HepG2 (cell line): ENCODE results near the gene NEK11. TPM values are rescaled to one million over a fixed set of nuclear protein-coding genes. Genes with fewer than 3 reads are reported as not detected.

ENCODE experiments used
- ATAC-seq: fragments of 200-7000 bp; cut with Tn5 transposase; 3 replicates; pipeline ENCODE4 v1.9.1; 2020; ENCODE audit warnings: mild to moderate bottlenecking, moderate library complexity
- BruUV-seq: library from RNA; stranded (reverse); fragments of 400-500 nt; replicated peaks from 2 replicates; lab custom pipeline; 2021; lab: Mats Ljungman, UMichigan
- CTCF ChIA-PET: fragments of 300-600 bp; formaldehyde crosslinking; extraction: SDS; loops from one replicate; lab custom pipeline; 2021; ENCODE audit warnings: low total read pairs, inconsistent platforms, low intra/inter-chr PET ratio; lab: Yijun Ruan, JAX
- POLR2A ChIA-PET: fragments of 350-600 bp; sonication (Branson Sonifier 250); formaldehyde crosslinking; loops from one replicate; lab custom pipeline; 2020; ENCODE audit warnings: antibody characterized with exemption, inconsistent platforms; lab: Yijun Ruan, JAX
- DNase-seq: peaks from one replicate; pipeline ENCODE4 v3.0.0-alpha.2; 2015; ENCODE audit warnings: low spot score
- FAIRE-seq: peaks from 3 replicates; lab custom pipeline; 2011; peaks lifted over from hg19 to GRCh38; lab: Jason Lieb, UNC
- H2AFZ ChIP-seq: one replicate; pipeline ENCODE4 v1.6.1; 2011; ENCODE audit warnings: low read length, inconsistent platforms
- H3K27ac ChIP-seq: fragments of 300-600 bp; 3 replicates; pipeline ENCODE4 v1.8.0; 2011; ENCODE audit warnings: mixed run types, mild to moderate bottlenecking, mixed read lengths, low read length, inconsistent platforms; ENCODE audit not compliant: insufficient read depth; ENCODE audit errors: extremely low read length
- H3K27me3 ChIP-seq, 2 experiments: fragments of 200-600 bp in 1 of 2; 2 replicates in 1 of 2; 3 replicates in 1 of 2; pipeline versions ENCODE4 v1.6.0 to v1.8.0; 2011; ENCODE audit warnings: low read length in 2 of 2, mild to moderate bottlenecking in 2 of 2, moderate library complexity in 2 of 2, inconsistent platforms in 1 of 2; ENCODE audit not compliant: insufficient read depth in 2 of 2, control insufficient read depth in 1 of 2
- H3K36me3 ChIP-seq, 2 experiments: fragments of 200-600 bp in 1 of 2; replicated peaks in 1 of 2; 2 replicates in 1 of 2; 3 replicates in 1 of 2; pipeline versions ENCODE4 v1.5.1 to v1.8.0; 2011; ENCODE audit warnings: low read length in 2 of 2, inconsistent platforms in 1 of 2; ENCODE audit not compliant: insufficient read depth in 2 of 2, control insufficient read depth in 1 of 2
- H3K4me1 ChIP-seq: 2 replicates; pipeline ENCODE4 v1.5.1; 2012; ENCODE audit warnings: low read length, inconsistent platforms; ENCODE audit not compliant: insufficient read depth
- H3K4me2 ChIP-seq: 2 replicates; pipeline ENCODE4 v1.6.0; 2011; ENCODE audit warnings: low read depth, low read length, inconsistent platforms
- H3K4me3 ChIP-seq, 3 experiments: fragments of 200-600 bp in 1 of 3; sonication (generic), shearing (Covaris generic) in 1 of 3; replicated peaks in 1 of 3; 2 replicates each; pipeline ENCODE4 v1.5.1; 2011 to 2016; ENCODE audit warnings: low read length in 3 of 3, inconsistent platforms in 2 of 3, low read depth in 2 of 3, mild to moderate bottlenecking in 2 of 3, control low read depth in 1 of 3, mixed read lengths in 1 of 3; ENCODE audit not compliant: insufficient read depth in 1 of 3
- H3K79me2 ChIP-seq: one replicate; pipeline ENCODE4 v1.6.1; 2011; ENCODE audit warnings: low read length, inconsistent platforms; ENCODE audit not compliant: insufficient read depth
- H3K9ac ChIP-seq: 2 replicates; pipeline ENCODE4 v1.6.0; 2011; ENCODE audit warnings: mild to moderate bottlenecking, low read depth, low read length, inconsistent platforms; ENCODE audit not compliant: insufficient read depth
- H3K9me3 ChIP-seq: 2 replicates; pipeline ENCODE4 v1.5.1; 2012; ENCODE audit warnings: mild to moderate bottlenecking, low read length
- H4K20me1 ChIP-seq: 2 replicates; pipeline ENCODE4 v1.6.0; 2011; ENCODE audit warnings: inconsistent platforms, mild to moderate bottlenecking, low read length, moderate library complexity; ENCODE audit not compliant: insufficient read depth
- CCDC6 ChIP-seq: sonication (generic); formaldehyde crosslinking; IDR thresholded peaks from 2 replicates; pipeline ENCODE4 v1.8.1; 2022; ENCODE audit warnings: mild to moderate bottlenecking, missing genetic modification reagents, moderate library complexity
- KDM3A ChIP-seq: IDR thresholded peaks from 2 replicates; pipeline ENCODE4 v1.6.1; 2018; ENCODE audit warnings: low read depth, missing compliant biosample characterization
- MIXL1 ChIP-seq: IDR thresholded peaks from 2 replicates; pipeline ENCODE4 v1.6.1; 2016
- RBFOX2 ChIP-seq: fragments of 200-400 bp; formaldehyde crosslinking; IDR thresholded peaks from 2 replicates; pipeline ENCODE4 v1.6.1; 2017; ENCODE audit warnings: low read depth, mild to moderate bottlenecking, low read length
- TMF1 ChIP-seq: sonication (generic); formaldehyde crosslinking; IDR thresholded peaks from 2 replicates; pipeline ENCODE4 v1.8.1; 2022; ENCODE audit warnings: low read depth, missing genetic modification reagents
- ZNF136 ChIP-seq: sonication (generic); formaldehyde crosslinking; IDR thresholded peaks from 2 replicates; pipeline ENCODE4 v1.8.1; 2022; ENCODE audit warnings: low read depth, mild to moderate bottlenecking, moderate library complexity, missing genetic modification reagents
- ZNF878 ChIP-seq: sonication (generic); formaldehyde crosslinking; IDR thresholded peaks from 2 replicates; pipeline ENCODE4 v1.8.1; 2023; ENCODE audit warnings: mild to moderate bottlenecking, missing genetic modification reagents, moderate library complexity
- WGBS: methylation state at CpG from one replicate; pipeline ENCODE4 v1.1.6; 2017; ENCODE audit warnings: low lambda C conversion rate; 5-methylcytosine and 5-hydroxymethylcytosine counted together
- in situ Hi-C: cut with HindIII; loops from 2 replicates; pipeline ENCODE4 v1.10.0; 2017; ENCODE audit warnings: low pct_unique_long_range_greater_than_20kb; ENCODE audit not compliant: extremely low pct_ligation_motif_present
- intact Hi-C: fragments of 100-400 bp; cut with micrococcal nuclease; formaldehyde crosslinking; loops from one replicate; pipeline ENCODE4 v1.10.0; 2022; ENCODE audit not compliant: unreplicated experiment
- polyA plus RNA-seq, 8 experiments: library from polyadenylated mRNA; depleted of rRNA in 3 of 8; stranded (reverse) in 7 of 8; unstranded in 1 of 8; fragments of >200 nt; fragmentation: Illumina TruSeq in 4 of 8; extraction: Trizol in 4 of 8; gene quantifications; 2 replicates each; pipeline versions ENCODE4 v1.2.1 to v1.2.3, GENCODE V29; 2011 to 2016; ENCODE audit warnings: low read depth in 4 of 8, missing spikeins in 1 of 8, mixed read lengths in 1 of 8; ENCODE audit not compliant: insufficient read depth in 1 of 8
- total RNA-seq, 5 experiments: library from RNA; depleted of rRNA; stranded (reverse); fragments of >200 nt; fragmentation: Illumina TruSeq; extraction: Trizol; gene quantifications; 2 replicates each; pipeline ENCODE4 v1.2.3, GENCODE V29; 2016; ENCODE audit warnings: low read depth in 1 of 5
- TF ChIP-seq, protein P1 (sequence below): sonication (generic); formaldehyde crosslinking; IDR thresholded peaks from 2 replicates; pipeline ENCODE4 v1.4.0; 2020; ENCODE audit warnings: missing genetic modification reagents
- TF ChIP-seq, protein P2 (sequence below): sonication (generic); formaldehyde crosslinking; IDR thresholded peaks from 2 replicates; pipeline ENCODE4 v1.4.0; 2020; ENCODE audit warnings: missing genetic modification reagents
- TF ChIP-seq, protein P3 (sequence below): sonication (generic); formaldehyde crosslinking; IDR thresholded peaks from 2 replicates; pipeline ENCODE4 v1.4.0; 2020; ENCODE audit warnings: mild to moderate bottlenecking, missing genetic modification reagents

NEK11 gene
- total and polyA plus RNA-seq, 2 of the 13 experiments (the other 11 are each of a cell fraction or from before 2014, with no cell fraction given): 0.95 to 2.2 TPM

DNA sequence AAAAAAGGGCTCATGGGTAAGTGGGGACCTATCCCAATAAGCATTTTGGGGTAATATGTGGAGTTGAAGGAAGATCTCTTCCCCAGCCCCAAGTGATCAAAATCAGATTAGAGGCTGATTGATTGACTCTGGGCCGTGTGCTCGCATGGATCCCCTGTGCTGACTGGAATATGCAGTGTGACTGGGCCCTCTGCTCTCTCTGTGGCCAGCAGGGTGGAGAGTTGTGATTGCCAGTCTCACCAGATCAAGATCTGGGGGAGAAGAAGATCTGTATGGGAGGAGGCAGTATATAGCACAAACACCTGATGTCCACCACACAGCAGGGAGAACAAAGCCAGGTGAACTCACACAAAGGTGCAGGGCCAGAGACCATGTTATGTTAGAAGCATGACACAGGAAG lies 363.7 kb downstream of the NEK11 start:
- Histone ChIP-seq H3K27me3 (no peaks in the 10 kb centered on the region; a peak in 1 of 5 replicates), H3K9me3 (no peaks in the 10 kb centered on the region), H3K4me1 (peaks cover 25% of the 10 kb centered on the region), H3K4me3 (no peak overlapping the region), H4K20me1 (no peaks in the 10 kb centered on the region), H3K27ac (no peak overlapping the region), H2AFZ (no peak overlapping the region), H3K36me3 (no peaks in the 10 kb centered on the region; a peak in 1 of 5 replicates), H3K9ac (no peak overlapping the region), H3K4me2 (no peak overlapping the region), H3K79me2 (no peaks in the 10 kb centered on the region)
- 71% methylated on average over 2 of the region's 2 CpGs for WGBS
- BruUV-seq: no TSS peak
- DNase-seq (no peak), FAIRE-seq (no peak), ATAC-seq (peak; percentile 27; the same call in 2 of the 3 replicates)
- intact Hi-C loops (no loop called here), in situ Hi-C loops (no loop called here)
- POLR2A ChIA-PET: no interaction called here
- CTCF ChIA-PET: no interaction called here
- TF ChIP-seq RBFOX2: no peak
- no peak for TF ChIP-seq CCDC6 (CRISPR knock-in tag)
- TF ChIP-seq MIXL1: no peak
- no peak for TF ChIP-seq KDM3A
- no peak for TF ChIP-seq ZNF136 (CRISPR knock-in tag)
- TF ChIP-seq, protein P1, sequence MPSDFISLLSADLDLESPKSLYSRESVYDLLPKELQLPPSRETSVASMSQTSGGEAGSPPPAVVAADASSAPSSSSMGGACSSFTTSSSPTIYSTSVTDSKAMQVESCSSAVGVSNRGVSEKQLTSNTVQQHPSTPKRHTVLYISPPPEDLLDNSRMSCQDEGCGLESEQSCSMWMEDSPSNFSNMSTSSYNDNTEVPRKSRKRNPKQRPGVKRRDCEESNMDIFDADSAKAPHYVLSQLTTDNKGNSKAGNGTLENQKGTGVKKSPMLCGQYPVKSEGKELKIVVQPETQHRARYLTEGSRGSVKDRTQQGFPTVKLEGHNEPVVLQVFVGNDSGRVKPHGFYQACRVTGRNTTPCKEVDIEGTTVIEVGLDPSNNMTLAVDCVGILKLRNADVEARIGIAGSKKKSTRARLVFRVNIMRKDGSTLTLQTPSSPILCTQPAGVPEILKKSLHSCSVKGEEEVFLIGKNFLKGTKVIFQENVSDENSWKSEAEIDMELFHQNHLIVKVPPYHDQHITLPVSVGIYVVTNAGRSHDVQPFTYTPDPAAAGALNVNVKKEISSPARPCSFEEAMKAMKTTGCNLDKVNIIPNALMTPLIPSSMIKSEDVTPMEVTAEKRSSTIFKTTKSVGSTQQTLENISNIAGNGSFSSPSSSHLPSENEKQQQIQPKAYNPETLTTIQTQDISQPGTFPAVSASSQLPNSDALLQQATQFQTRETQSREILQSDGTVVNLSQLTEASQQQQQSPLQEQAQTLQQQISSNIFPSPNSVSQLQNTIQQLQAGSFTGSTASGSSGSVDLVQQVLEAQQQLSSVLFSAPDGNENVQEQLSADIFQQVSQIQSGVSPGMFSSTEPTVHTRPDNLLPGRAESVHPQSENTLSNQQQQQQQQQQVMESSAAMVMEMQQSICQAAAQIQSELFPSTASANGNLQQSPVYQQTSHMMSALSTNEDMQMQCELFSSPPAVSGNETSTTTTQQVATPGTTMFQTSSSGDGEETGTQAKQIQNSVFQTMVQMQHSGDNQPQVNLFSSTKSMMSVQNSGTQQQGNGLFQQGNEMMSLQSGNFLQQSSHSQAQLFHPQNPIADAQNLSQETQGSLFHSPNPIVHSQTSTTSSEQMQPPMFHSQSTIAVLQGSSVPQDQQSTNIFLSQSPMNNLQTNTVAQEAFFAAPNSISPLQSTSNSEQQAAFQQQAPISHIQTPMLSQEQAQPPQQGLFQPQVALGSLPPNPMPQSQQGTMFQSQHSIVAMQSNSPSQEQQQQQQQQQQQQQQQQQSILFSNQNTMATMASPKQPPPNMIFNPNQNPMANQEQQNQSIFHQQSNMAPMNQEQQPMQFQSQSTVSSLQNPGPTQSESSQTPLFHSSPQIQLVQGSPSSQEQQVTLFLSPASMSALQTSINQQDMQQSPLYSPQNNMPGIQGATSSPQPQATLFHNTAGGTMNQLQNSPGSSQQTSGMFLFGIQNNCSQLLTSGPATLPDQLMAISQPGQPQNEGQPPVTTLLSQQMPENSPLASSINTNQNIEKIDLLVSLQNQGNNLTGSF (CRISPR knock-in tag): no peak
- TF ChIP-seq, protein P2, sequence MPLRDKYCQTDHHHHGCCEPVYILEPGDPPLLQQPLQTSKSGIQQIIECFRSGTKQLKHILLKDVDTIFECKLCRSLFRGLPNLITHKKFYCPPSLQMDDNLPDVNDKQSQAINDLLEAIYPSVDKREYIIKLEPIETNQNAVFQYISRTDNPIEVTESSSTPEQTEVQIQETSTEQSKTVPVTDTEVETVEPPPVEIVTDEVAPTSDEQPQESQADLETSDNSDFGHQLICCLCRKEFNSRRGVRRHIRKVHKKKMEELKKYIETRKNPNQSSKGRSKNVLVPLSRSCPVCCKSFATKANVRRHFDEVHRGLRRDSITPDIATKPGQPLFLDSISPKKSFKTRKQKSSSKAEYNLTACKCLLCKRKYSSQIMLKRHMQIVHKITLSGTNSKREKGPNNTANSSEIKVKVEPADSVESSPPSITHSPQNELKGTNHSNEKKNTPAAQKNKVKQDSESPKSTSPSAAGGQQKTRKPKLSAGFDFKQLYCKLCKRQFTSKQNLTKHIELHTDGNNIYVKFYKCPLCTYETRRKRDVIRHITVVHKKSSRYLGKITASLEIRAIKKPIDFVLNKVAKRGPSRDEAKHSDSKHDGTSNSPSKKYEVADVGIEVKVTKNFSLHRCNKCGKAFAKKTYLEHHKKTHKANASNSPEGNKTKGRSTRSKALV (CRISPR knock-in tag): no peak
- TF ChIP-seq, protein P3, sequence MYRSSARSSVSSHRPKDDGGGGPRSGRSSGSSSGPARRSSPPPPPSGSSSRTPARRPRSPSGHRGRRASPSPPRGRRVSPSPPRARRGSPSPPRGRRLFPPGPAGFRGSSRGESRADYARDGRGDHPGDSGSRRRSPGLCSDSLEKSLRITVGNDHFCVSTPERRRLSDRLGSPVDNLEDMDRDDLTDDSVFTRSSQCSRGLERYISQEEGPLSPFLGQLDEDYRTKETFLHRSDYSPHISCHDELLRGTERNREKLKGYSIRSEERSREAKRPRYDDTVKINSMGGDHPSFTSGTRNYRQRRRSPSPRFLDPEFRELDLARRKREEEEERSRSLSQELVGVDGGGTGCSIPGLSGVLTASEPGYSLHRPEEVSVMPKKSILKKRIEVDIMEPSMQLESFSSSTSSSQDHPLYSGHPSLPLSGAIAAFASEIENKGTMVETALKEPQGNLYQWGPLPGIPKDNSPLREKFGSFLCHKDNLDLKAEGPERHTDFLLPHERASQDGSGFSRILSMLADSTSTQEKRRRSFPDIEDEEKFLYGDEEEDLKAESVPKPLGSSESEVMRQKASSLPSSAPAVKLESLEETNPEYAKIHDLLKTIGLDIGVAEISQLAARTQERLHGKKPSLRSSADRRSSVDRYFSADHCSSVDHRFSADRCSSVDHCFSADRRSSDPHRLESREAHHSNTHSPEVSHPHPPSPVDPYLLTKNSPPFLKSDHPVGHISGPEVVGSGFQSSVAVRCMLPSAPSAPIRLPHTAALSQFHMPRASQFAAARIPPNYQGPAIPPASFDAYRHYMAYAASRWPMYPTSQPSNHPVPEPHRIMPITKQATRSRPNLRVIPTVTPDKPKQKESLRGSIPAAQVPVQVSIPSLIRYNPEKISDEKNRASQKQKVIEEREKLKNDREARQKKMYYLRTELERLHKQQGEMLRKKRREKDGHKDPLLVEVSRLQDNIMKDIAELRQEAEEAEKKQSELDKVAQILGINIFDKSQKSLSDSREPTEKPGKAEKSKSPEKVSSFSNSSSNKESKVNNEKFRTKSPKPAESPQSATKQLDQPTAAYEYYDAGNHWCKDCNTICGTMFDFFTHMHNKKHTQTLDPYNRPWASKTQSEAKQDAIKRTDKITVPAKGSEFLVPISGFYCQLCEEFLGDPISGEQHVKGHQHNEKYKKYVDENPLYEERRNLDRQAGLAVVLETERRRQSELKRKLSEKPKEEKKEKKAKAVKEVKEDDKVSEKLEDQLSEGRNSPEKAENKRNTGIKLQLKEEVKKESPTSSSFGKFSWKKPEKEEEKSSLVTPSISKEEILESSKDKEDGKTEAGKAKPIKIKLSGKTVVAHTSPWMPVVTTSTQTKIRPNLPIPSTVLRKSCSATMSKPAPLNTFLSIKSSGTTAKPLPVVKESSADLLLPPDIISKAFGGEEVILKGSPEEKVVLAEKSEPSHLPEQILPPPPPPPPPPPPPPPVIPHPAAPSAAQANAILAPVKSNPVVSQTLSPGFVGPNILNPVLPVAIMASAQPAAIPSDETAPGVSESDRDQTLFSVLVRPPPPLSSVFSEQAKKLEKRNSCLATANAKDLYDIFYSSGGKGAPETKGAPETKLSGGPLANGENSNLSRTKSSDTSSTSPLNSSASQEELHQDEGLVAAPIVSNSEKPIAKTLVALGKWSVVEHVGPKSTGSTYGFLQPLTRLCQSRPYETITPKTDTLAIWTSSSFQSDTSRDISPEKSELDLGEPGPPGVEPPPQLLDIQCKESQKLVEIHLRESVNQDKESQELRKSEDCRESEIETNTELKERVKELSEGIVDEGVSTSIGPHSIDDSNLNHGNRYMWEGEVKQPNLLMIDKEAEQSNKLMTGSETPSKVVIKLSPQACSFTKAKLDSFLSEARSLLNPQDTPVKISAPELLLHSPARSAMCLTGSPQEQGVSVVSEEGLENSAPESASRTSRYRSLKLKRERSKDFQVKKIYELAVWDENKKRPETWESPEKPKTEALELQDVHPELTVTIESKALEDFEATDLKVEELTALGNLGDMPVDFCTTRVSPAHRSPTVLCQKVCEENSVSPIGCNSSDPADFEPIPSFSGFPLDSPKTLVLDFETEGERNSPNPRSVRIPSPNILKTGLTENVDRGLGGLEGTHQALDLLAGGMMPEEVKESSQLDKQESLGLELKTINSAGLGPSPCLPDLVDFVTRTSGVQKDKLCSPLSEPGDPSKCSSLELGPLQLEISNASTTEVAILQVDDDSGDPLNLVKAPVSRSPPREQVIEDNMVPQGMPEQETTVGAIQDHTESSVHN (CRISPR knock-in tag): no peak
- TF ChIP-seq TMF1 (CRISPR knock-in tag): no peak
- TF ChIP-seq ZNF878 (CRISPR knock-in tag): no peak
